Mucosa of rectum (tissue), 2 donors: Measurements from ENCODE around the gene G6PC3.

ENCODE experiments used
- H3K27ac ChIP-seq, 2 donors: one replicate each; pipeline ENCODE4 v1.7.0; 2013; ENCODE audit warnings: inconsistent platforms in 2 of 2, low read depth in 2 of 2, low read length in 2 of 2
- H3K27me3 ChIP-seq, 2 donors: one replicate each; pipeline ENCODE4 v1.7.0; 2013; ENCODE audit warnings: low read length in 2 of 2; ENCODE audit not compliant: control insufficient read depth in 2 of 2, insufficient read depth in 2 of 2
- H3K36me3 ChIP-seq, 2 donors: one replicate each; pipeline ENCODE4 v1.7.0; 2013; ENCODE audit warnings: low read length in 2 of 2; ENCODE audit not compliant: control insufficient read depth in 2 of 2, insufficient read depth in 2 of 2
- H3K4me1 ChIP-seq, 2 donors: one replicate each; pipeline ENCODE4 v1.7.0; 2013; ENCODE audit warnings: low read length in 2 of 2, mild to moderate bottlenecking in 1 of 2; ENCODE audit not compliant: control insufficient read depth in 2 of 2, insufficient read depth in 2 of 2
- H3K4me3 ChIP-seq, 2 donors: one replicate each; pipeline ENCODE4 v1.7.0; 2013; ENCODE audit warnings: low read length in 2 of 2
- H3K9ac ChIP-seq, 2 donors: one replicate each; pipeline ENCODE4 v1.7.0; 2013; ENCODE audit warnings: low read length in 2 of 2, low read depth in 1 of 2, mild to moderate bottlenecking in 1 of 2
- H3K9me3 ChIP-seq, 2 donors: one replicate each; pipeline ENCODE4 v1.7.0; 2013; ENCODE audit warnings: low read length in 2 of 2; ENCODE audit not compliant: control insufficient read depth in 2 of 2
- donor health status: healthy.
- donor health status: Normal muscosa, but diverticular disease.

The G6PC3 gene

DNA sequence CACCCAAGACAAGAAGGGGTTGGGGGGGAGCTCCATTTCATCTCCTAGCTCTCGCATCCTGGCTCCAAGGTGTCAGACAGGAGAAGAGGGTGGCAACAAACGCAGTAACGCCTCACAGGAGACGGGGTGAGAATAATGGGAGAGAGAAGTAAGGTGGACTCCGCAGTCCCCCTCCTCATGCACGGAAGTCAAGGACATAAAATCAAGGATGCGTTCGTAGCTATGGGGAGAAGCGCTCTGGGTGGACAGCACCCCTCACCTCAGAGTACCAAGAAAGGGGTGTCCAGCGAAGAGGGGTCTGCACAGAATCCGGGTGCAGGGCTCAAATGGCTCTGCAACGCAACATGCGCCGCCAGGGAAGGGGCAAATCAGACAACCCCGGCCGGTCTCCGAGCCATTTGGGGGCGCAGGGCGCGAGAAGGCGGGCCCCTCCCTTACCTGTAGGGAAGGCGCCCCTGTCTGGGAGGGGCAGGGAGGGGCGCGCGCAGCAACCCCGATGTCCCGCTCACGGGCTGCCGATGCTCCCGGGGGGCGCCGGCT lies 52.4 kb downstream of the G6PC3 start:
- Histone ChIP-seq H3K4me3 (peak overlapping the region; percentile 84 to 86), H3K4me1 (peaks cover 16 to 22% of the 10 kb centered on the region in 2 donors), H3K9ac (peak overlapping the region; percentile 79 to 81), H3K27me3 (no peaks in the 10 kb centered on the region), H3K27ac (peak overlapping the region; percentile 62 to 67), H3K9me3 (no peaks in the 10 kb centered on the region), H3K36me3 (no peaks in the 10 kb centered on the region)

DNA sequence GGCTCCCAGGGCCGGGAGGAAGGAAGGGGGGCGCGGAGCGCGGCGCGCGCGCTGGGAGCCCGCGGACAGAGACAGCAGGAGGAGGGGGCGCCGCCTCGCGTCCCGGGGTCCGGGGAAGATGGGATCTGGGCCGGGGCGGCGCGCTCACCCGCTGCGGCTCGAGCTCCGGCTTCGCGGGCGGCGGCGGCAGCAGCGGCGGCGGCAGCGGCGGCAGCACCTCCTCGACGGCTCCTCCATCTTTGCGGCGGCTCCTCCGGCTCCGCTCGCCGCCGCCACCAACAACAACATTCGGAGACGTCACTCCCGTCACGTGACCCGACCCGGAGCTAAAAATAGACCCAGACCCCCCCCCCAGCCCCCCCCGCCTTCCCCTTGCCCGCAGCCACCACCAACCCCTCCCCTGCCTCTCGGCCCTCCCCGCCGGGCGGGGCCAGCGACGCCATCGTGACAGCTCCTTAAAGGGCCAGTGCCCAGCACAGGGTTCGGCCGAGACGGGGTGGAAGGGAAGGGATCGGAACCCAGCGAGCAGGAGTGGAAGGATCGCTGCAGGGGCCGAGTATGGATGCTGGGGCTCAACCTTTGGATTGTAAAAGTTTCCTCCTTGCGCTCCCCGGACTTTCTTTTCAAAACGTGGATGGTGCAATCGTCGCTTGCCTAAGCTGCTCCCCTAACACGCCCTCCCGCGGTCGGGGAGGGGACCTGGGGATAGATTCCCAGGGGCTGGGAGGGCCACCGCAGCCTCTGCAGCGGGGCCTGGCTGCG lies 53.0 kb downstream of the G6PC3 start, which contains the start of gene HDAC5:
HDAC5 (minus strand) TSS at position 286 of the 762 bp plus-strand sequence. CDS start 6,126 bp downstream, outside the sequence.
- Histone ChIP-seq H3K9me3 (no peaks in the 10 kb centered on the region), H3K27me3 (no peaks in the 10 kb centered on the region), H3K4me3 (peak within 1 kb of the TSS; percentile 84 to 86), H3K27ac (peak within 1 kb of the TSS; percentile 85 to 87), H3K9ac (peak within 1 kb of the TSS; percentile 81 to 82), H3K4me1 (peaks cover 16 to 22% of the 10 kb centered on the region in 2 donors), H3K36me3 (no peaks in the 10 kb centered on the region)

DNA sequence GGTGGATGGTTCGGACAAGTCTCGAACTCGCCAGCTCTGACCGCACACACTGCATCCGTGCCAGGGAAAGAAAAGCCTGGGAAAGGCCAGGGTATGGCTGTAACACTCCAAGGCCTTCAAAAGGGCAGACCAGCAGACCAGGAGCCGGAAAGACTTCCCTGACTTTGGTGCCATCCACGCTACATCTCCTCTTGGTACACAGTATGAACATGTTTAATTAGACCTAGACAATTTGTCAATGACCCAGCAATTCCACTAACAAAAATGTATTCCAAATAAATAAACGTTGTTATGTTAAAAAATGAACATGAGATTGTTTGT lies 53.5 kb downstream of the G6PC3 start:
- Histone ChIP-seq H3K4me1 (peaks cover 16 to 22% of the 10 kb centered on the region in 2 donors), H3K27ac (peak overlapping the region; percentile 85 to 87)

More for the DNA sequence above, 53.5 kb downstream of the G6PC3 start:
- H3K4me3 ChIP-seq: peak overlapping the region; percentile 83 to 84
- H3K36me3 ChIP-seq: no peaks in the 10 kb centered on the region
- H3K27me3 ChIP-seq: no peaks in the 10 kb centered on the region
- H3K9me3 ChIP-seq: no peaks in the 10 kb centered on the region
- peak overlapping the region; percentile 77 to 82 for H3K9ac ChIP-seq
